ENCODE measurements around the gene SLX4.

GRCh38 chr16:3581392-3581791, 30.0 kb downstream of the SLX4 start:
- TF ChIP-seq CTCF (IDR thresholded peaks at IDR 0.05) (no peak), TAF1 (IDR thresholded peaks at IDR 0.05; ENCODE audit: borderline replicate concordance, low read depth, low read length) (no peak), EP300 (IDR thresholded peaks at IDR 0.05; ENCODE audit: borderline replicate concordance in 1 of 2, low read depth in 1 of 2, low read length in 1 of 2) (no peak), MXI1 (IDR thresholded peaks at IDR 0.05; ENCODE audit: low read depth, low read length) (no peak), RAD21 (IDR thresholded peaks at IDR 0.05; ENCODE audit: low read length) (no peak), GATA2 (CRISPR knock-in tag; IDR thresholded peaks at IDR 0.05) (no peak), YY1 (IDR thresholded peaks at IDR 0.05; ENCODE audit: low read depth) (no peak), POLR2AphosphoS5 (IDR thresholded peaks at IDR 0.05; ENCODE audit: low read depth, low read length) (no peak), MEF2A (IDR thresholded peaks at IDR 0.05; ENCODE audit: borderline replicate concordance, low read depth) (no peak), EZH2phosphoT487 (IDR thresholded peaks at IDR 0.05; ENCODE audit: borderline replicate concordance, low read depth) (no peak), CHD2 (IDR thresholded peaks at IDR 0.05; ENCODE audit: low read length, partially characterized antibody) (no peak), GABPA (IDR thresholded peaks at IDR 0.05; ENCODE audit: low read depth) (no peak), RFX5 (IDR thresholded peaks at IDR 0.05; ENCODE audit: low read length) (no peak)
- TF ChIP-seq, protein P1, sequence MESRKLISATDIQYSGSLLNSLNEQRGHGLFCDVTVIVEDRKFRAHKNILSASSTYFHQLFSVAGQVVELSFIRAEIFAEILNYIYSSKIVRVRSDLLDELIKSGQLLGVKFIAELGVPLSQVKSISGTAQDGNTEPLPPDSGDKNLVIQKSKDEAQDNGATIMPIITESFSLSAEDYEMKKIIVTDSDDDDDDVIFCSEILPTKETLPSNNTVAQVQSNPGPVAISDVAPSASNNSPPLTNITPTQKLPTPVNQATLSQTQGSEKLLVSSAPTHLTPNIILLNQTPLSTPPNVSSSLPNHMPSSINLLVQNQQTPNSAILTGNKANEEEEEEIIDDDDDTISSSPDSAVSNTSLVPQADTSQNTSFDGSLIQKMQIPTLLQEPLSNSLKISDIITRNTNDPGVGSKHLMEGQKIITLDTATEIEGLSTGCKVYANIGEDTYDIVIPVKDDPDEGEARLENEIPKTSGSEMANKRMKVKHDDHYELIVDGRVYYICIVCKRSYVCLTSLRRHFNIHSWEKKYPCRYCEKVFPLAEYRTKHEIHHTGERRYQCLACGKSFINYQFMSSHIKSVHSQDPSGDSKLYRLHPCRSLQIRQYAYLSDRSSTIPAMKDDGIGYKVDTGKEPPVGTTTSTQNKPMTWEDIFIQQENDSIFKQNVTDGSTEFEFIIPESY (IDR thresholded peaks at IDR 0.05; ENCODE audit: borderline replicate concordance, low read depth), result no peak

All from SK-N-SH (cell line).